Endodermal cell (in vitro differentiated cells): ENCODE results near the gene PC. TPM values are rescaled to one million over a fixed set of nuclear protein-coding genes. Genes with fewer than 3 reads are reported as not detected.
"Not testable (repeated sequence)": the region's sequence is repeated elsewhere in the genome, so short reads cannot be mapped to it uniquely, and the experiment has no call there.

Source experiments
- DNase-seq: peaks from one replicate; pipeline ENCODE4 v3.0.0-alpha.2; 2017
- H3K27ac ChIP-seq: 2 replicates; pipeline ENCODE4 v1.5.1; 2013; ENCODE audit warnings: mild to moderate bottlenecking, low read depth, low read length, moderate library complexity
- H3K27me3 ChIP-seq: 2 replicates; pipeline ENCODE4 v1.6.1; 2013; ENCODE audit warnings: mild to moderate bottlenecking, low read length, moderate library complexity; ENCODE audit not compliant: insufficient read depth, control insufficient read depth, poor library complexity, severe bottlenecking
- H3K36me3 ChIP-seq: 2 replicates; pipeline ENCODE4 v1.7.0; 2013; ENCODE audit warnings: mild to moderate bottlenecking, low read length, moderate library complexity; ENCODE audit not compliant: control insufficient read depth, insufficient read depth
- H3K4me1 ChIP-seq: one replicate; pipeline ENCODE4 v1.7.0; 2013; ENCODE audit warnings: low read length; ENCODE audit not compliant: control insufficient read depth, insufficient read depth
- H3K4me3 ChIP-seq: 2 replicates; pipeline ENCODE4 v1.5.1; 2013; ENCODE audit warnings: mild to moderate bottlenecking, low read length, moderate library complexity
- H3K9ac ChIP-seq: 2 replicates; pipeline ENCODE4 v1.6.1; 2013; ENCODE audit warnings: mild to moderate bottlenecking, low read length, moderate library complexity; ENCODE audit not compliant: poor library complexity, severe bottlenecking; ENCODE audit errors: extremely low read depth
- H3K9me3 ChIP-seq: 2 replicates; pipeline ENCODE4 v1.6.1; 2013; ENCODE audit warnings: mild to moderate bottlenecking, low read length, moderate library complexity; ENCODE audit not compliant: control insufficient read depth
- H3K27ac Mint-ChIP-seq: 2 replicates; pipeline ENCODE4 v1.8.0; 2020; ENCODE audit warnings: mixed read lengths
- H3K27me3 Mint-ChIP-seq: 2 replicates; pipeline ENCODE4 v1.8.0; 2021; ENCODE audit warnings: mild to moderate bottlenecking, mixed read lengths; ENCODE audit not compliant: insufficient read depth
- H3K36me3 Mint-ChIP-seq: 2 replicates; pipeline ENCODE4 v1.8.0; 2020; ENCODE audit warnings: low read depth, mixed read lengths
- H3K4me1 Mint-ChIP-seq: 2 replicates; pipeline ENCODE4 v1.8.0; 2020; ENCODE audit warnings: mixed read lengths
- H3K4me3 Mint-ChIP-seq: 2 replicates; pipeline ENCODE4 v1.8.0; 2020; ENCODE audit warnings: mild to moderate bottlenecking, moderate library complexity, mixed read lengths
- H3K9me3 Mint-ChIP-seq: 2 replicates; pipeline ENCODE4 v1.8.0; 2020; ENCODE audit warnings: mild to moderate bottlenecking, mixed read lengths
- WGBS, 2 experiments: methylation state at CpG; one replicate each; pipeline versions ENCODE4 v1.1.5 to v1.1.7; 2013; ENCODE audit warnings: missing lambda C conversion rate in 2 of 2, mixed read lengths in 1 of 2; ENCODE audit not compliant: insufficient coverage in 1 of 2, insufficient read length in 1 of 2; 5-methylcytosine and 5-hydroxymethylcytosine counted together
- total RNA-seq, 2 donors: library from RNA; stranded (reverse); fragmentation: NEBNext Ultra II Directional in 1 of 2; extraction: Animal tissue kit (Norgen Biotek cat#: 25700) in 1 of 2; gene quantifications; 2 replicates in 1 of 2; 3 replicates in 1 of 2; pipeline ENCODE4 v1.2.1, GENCODE V29; 2021
- TF ChIP-seq, protein P1 (sequence below): fragments of 200-600 bp; sonication (generic); conservative IDR thresholded peaks from 2 replicates; pipeline ENCODE4 v1.5.0; 2021; ENCODE audit warnings: antibody characterized with exemption, mild to moderate bottlenecking

PC gene
- total RNA-seq, 2 donors from 2014 or later, result 21.9 to 24.4 TPM

DNA sequence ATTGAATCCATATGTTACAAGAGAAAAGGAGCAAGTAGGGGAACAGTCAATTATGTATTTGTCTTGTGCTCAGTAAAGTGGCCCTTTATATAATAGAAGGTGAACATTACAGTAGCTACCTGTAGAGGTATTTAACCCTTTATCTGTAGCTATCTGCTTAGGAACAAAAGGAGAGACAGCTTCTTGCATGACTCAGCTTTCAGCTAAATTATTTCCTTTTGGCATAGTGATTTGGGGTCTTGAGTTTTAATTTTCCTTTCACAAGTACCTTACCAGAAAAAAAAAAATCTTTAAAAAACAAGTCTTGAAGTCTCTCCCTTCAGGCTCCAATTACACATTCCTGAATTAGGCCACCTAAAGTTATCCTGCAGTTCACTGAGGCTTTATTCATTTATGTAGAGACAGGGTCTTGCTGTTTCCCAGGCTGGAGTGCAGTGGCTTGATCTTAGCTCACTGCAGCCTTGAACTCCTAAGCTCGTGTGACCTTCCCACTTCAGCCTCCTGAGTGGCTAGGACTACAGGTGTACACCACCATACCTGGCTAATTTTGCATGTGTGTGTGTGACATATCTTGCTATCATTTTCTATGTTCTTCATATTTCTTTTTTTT lies 147.5 kb downstream of the PC start:
- Histone ChIP-seq H3K36me3 (peaks cover 36% of the 10 kb centered on the region), H3K27ac (no peak overlapping the region), H3K4me1 (no peaks in the 10 kb centered on the region), H3K27me3 (no peaks in the 10 kb centered on the region), H3K9me3 (no peaks in the 10 kb centered on the region), H3K9ac (no peak overlapping the region), H3K4me3 (no peak overlapping the region)
- Mint-ChIP-seq H3K27me3 (no peaks in the 10 kb centered on the region), H3K36me3 (peaks cover 44% of the 10 kb centered on the region), H3K4me1 (peaks cover 16% of the 10 kb centered on the region), H3K9me3 (no peaks in the 10 kb centered on the region), H3K4me3 (no peak overlapping the region), H3K27ac (peak overlapping the region; percentile 35)
- peak; percentile 51 for DNase-seq
- TF ChIP-seq, protein P1, sequence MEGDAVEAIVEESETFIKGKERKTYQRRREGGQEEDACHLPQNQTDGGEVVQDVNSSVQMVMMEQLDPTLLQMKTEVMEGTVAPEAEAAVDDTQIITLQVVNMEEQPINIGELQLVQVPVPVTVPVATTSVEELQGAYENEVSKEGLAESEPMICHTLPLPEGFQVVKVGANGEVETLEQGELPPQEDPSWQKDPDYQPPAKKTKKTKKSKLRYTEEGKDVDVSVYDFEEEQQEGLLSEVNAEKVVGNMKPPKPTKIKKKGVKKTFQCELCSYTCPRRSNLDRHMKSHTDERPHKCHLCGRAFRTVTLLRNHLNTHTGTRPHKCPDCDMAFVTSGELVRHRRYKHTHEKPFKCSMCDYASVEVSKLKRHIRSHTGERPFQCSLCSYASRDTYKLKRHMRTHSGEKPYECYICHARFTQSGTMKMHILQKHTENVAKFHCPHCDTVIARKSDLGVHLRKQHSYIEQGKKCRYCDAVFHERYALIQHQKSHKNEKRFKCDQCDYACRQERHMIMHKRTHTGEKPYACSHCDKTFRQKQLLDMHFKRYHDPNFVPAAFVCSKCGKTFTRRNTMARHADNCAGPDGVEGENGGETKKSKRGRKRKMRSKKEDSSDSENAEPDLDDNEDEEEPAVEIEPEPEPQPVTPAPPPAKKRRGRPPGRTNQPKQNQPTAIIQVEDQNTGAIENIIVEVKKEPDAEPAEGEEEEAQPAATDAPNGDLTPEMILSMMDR, result no peak
- 96 to 100% methylated on average over 1 of the region's 1 CpG for WGBS, 2 experiments

DNA sequence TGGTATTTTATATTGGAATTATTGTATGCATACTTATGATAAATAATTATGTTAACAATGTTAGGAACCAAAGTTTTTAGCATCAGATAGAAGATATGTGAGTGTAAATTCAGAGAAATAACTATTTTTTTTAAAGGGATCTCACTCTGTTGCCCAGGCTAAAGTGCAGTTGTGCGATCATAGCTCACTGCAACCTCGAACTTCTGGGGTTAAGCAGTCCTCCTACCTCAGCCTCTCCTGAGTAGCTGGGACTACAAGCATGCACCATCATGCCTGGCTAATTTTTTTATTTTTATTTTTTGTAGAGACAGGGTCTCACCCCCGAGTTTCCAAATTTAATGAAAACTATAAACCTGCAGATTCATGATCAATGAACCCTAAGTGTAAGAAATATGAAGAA lies 148.6 kb downstream of the PC start:
- Histone ChIP-seq H3K4me3 (no peak overlapping the region), H3K27me3 (no peaks in the 10 kb centered on the region), H3K27ac (no peak overlapping the region), H3K9me3 (no peaks in the 10 kb centered on the region), H3K36me3 (peaks cover 41% of the 10 kb centered on the region), H3K4me1 (no peaks in the 10 kb centered on the region), H3K9ac (no peak overlapping the region)
- H3K9me3 Mint-ChIP-seq, result no peaks in the 10 kb centered on the region
- peaks cover 16% of the 10 kb centered on the region for H3K4me1 Mint-ChIP-seq
- WGBS, 2 experiments, result 91 to 93% methylated on average over 2 of the region's 3 CpGs
- no peak for DNase-seq
- TF ChIP-seq, protein P1, result no peak
- H3K27ac Mint-ChIP-seq, result no peak overlapping the region
- H3K36me3 Mint-ChIP-seq, result peaks cover 49% of the 10 kb centered on the region
- no peak overlapping the region for H3K4me3 Mint-ChIP-seq
- no peaks in the 10 kb centered on the region for H3K27me3 Mint-ChIP-seq

DNA sequence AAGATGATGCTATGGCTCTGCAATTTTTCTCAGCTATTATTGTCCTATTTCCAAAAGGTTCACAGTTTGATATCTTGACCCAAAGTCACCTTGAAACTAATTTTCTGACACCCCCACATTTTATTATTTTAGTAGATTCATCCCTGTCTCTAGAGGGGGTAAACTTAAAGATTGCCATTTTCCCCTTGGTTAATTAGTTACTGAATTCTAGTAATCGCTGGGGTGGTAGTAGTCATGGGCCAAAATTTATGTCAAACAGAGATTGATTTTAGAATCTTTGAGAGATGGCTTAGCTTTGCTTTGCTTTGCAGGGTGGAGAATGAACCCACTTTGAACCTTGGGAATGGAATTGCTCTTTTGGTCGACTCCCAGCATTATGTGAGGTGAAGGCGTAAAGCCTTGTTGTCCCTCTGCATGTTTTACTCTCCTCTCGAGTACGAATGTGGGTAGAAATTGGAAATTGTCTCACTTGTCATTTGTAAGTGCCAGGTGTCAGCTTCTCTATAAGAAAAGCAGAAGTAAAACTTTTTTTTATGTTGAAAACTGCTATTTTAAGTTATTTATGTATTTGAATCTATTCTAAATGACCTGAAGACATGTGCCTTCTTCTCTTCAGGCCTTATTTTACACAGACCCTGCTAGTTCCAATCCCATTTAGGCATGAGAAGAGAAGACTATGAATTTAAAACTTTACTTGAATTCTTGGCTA lies 157.3 kb downstream of the PC start:
- 96 to 98% methylated on average over 5 of the region's 5 CpGs for WGBS, 2 experiments
- Histone ChIP-seq H3K9me3 (no peaks in the 10 kb centered on the region), H3K4me3 (no peak overlapping the region), H3K36me3 (peaks cover 28% of the 10 kb centered on the region), H3K27me3 (no peaks in the 10 kb centered on the region), H3K9ac (no peak overlapping the region), H3K27ac (no peak overlapping the region), H3K4me1 (peaks cover 3% of the 10 kb centered on the region)
- TF ChIP-seq, protein P1, result no peak
- Mint-ChIP-seq H3K4me3 (no peak overlapping the region), H3K9me3 (no peaks in the 10 kb centered on the region), H3K27me3 (no peaks in the 10 kb centered on the region), H3K27ac (no peak overlapping the region), H3K4me1 (no peaks in the 10 kb centered on the region), H3K36me3 (peaks cover 19% of the 10 kb centered on the region)
- DNase-seq, result no peak

DNA sequence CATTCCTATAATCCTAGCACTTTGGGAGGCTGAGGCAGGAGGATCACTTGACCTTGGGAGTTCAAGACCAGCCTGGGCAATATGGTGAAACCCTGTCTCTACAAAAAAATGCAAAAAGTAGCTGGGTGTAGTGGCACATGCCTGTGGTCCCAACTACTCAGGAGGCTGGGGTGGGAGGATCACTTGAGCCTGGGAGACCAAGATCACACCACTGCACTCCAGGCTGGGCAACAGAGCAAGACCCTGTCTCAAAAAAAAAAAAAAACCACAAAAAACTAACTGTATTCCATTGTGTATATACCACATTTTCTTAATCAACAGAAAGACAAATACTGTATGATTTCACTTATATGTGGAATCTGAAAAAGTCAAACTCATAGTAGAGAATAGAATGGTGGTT lies 158.4 kb downstream of the PC start:
- not testable (repeated sequence) for H3K4me3 Mint-ChIP-seq, H3K4me1 ChIP-seq

More for the DNA sequence above, 158.4 kb downstream of the PC start:
- not testable (repeated sequence) for H3K4me1 Mint-ChIP-seq, H3K4me3 ChIP-seq, H3K9ac ChIP-seq, H3K27ac ChIP-seq, DNase-seq, H3K27ac Mint-ChIP-seq, H3K27me3 ChIP-seq, H3K27me3 Mint-ChIP-seq, H3K9me3 Mint-ChIP-seq, H3K9me3 ChIP-seq
- peaks cover 15% of the 10 kb centered on the region for H3K36me3 Mint-ChIP-seq
- H3K36me3 ChIP-seq, result peaks cover 23% of the 10 kb centered on the region
